ENCODE data around the gene ARSG.
"Not testable (repeated sequence)": the region's sequence is repeated elsewhere in the genome, so short reads cannot be mapped to it uniquely, and the experiment has no call there.

The ARSG gene

GRCh38 chr17:68307443-68307842, 16.1 kb downstream of the ARSG start:
- no peak for DNase-seq

DNA sequence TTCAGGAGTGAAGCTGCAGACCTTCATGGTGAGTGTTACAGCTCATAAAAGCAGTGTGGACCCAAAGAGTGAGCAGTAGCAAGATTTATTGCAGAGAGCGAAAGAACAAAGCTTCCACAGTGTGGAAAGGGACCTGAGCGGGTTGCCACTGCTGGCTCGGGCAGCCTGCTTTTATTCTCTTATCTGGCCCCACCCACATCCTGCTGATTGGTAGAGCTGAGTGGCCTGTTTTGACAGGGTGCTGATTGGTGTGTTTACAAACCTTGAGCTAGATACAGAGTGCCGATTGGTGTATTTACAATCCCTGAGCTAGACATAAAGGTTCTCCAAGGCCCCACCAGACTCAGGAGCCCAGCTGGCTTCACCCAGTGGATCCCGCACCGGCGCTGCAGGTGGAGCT, 17.2 kb downstream of the ARSG start:
- DNase-seq = not testable (repeated sequence)

DNA sequence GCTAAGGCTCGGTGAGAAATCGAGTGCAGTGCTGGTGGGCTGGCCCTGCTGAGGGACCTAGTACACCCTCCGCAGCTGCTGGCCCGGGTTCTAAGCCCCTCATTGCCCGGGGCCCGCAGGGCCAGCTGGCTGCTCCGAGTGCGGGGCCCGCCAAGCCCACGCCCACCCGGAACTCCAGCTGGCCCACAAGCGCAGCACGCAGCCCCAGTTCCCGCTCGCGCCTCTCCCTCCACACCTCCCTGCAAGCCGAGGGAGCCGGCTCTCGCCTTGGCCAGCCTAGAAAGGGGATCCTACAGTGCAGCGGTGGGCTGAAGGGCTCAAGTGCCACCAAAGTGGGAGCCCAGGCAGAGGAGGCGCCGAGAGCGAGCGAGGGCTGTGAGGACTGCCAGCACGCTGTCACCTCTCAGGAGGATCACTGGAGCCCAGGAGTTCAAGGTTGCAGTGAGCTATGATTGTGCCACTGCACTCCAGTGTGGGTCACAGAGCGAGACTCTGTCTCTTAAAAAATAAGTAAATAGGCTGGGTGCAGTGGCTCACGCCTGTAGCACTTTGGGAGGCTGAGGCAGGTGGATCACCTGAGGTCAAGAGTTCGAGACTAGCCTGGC, 17.9 kb downstream of the ARSG start:
- not testable (repeated sequence) for DNase-seq

GRCh38 chr17:68310152-68310551, 18.9 kb downstream of the ARSG start:
- DNase-seq = no peak

- DNase-seq = no peak
These were observed 23.7 kb downstream of the ARSG start for GRCh38 chr17:68314916-68315535.

- no peak for DNase-seq
These were observed 24.6 kb downstream of the ARSG start for GRCh38 chr17:68315930-68316329.

DNA sequence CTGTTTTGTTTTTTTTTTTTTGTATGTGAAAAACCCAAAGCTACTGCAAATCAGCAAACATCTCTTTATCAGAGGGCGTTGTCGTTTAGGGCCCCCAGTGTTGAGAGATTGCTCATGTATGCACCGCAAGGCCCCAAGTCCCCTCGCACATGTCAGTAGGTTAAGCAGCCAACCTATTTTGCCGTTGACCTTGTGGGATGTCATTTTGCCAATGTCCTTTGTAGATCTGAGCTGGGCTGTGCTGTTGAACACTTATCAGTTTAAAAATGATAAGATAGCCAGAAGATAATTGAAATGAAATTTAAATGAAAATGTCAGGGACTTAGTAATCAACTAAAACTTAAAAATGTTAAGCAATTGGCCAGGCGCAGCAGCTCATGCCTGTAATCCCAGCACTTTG, 26.2 kb downstream of the ARSG start:
- no peak for DNase-seq

DNA sequence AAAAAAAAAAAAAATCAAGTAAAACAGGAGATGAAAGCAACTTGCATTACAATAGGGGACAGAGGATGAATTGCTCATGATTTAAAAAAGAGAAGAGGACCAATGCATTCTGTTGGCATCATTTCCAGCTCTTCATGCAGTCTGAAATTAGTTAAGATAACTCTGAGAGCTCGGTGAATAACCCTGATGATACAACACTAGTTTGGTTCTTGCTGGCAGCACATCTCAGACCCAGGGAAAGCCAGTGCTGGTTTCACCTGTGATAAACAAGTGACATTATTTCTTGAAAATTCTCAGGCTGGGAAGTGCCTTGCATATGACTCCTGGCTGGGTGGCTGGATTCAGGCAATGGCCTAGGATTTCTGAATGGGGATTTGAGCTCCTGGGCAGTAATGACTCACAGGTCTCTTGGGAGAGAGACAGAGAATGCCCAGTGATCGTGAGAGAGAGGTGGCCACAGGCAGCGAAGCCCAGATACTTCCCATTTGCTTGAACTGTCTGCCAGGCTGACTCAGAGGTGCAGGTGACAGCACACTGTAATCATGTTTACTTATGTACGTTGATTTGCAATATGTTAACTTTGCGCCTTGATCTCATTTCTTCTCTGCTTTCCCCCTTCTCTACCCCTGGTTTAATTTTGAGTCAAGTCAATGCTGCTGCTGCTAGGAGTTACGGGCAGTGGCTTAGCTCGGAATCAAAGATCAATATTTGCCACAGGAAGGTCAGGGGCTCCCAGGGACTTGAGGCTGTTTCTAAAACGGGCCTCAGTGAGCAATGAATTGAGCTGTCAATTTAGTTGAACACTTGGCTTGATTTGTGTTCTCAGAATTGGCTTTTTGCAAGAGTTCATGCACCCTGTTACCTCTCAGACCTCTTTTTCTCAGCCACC, 27.1 kb downstream of the ARSG start:
- DNase-seq = no peak

- DNase-seq = no peak
These were observed 28.3 kb downstream of the ARSG start for GRCh38 chr17:68319410-68320162.

- DNase-seq = peak; percentile 30
These were observed 29.1 kb downstream of the ARSG start for GRCh38 chr17:68320311-68320865.

GRCh38 chr17:68320943-68321555, 29.8 kb downstream of the ARSG start:
- no peak for DNase-seq

DNA sequence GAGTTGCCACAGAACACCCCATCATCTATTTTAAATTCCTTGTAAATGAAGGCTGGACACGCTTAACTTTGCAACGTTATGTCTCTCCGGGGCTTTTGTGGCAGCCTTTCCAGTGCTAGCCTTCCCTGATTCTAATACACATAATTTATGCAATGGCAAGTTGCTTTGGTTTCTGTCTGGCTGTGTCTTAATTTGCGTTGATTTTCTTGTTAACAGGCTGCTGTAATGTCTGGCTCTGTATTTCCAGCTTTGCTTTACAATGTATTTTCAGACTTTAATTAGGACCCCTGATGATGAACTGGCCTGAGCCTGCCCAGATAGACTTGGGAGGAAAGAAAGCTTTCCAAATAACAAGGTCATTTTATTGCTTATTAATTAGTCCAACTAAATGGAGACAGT, 30.3 kb downstream of the ARSG start:
- DNase-seq = no peak

- DNase-seq = no peak
These were observed 31.3 kb downstream of the ARSG start for GRCh38 chr17:68322630-68323029.

- no peak for DNase-seq
These were observed 32.8 kb downstream of the ARSG start for GRCh38 chr17:68324114-68324513.

GRCh38 chr17:68324654-68325336, 33.5 kb downstream of the ARSG start:
- no peak for DNase-seq

DNA sequence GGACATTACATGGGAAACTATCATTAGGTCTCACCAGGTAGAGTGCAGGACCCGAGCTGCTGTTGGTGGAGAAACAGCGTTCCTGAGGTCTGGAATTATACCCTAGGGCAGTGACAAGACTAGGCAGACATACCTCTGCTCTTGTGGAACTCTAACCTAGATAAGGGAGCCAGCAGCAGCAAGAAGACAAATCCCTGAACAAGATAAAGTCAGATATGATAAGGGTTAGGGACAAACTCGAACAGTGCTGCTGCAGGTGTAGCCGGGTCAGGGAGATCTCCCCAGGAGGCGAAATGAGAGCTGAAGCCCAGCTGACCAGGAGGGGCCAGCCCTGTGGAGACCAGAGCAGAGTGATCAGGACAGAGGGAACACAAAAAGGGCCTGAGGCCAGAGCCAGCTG, 34.7 kb downstream of the ARSG start:
- no peak for DNase-seq

DNA sequence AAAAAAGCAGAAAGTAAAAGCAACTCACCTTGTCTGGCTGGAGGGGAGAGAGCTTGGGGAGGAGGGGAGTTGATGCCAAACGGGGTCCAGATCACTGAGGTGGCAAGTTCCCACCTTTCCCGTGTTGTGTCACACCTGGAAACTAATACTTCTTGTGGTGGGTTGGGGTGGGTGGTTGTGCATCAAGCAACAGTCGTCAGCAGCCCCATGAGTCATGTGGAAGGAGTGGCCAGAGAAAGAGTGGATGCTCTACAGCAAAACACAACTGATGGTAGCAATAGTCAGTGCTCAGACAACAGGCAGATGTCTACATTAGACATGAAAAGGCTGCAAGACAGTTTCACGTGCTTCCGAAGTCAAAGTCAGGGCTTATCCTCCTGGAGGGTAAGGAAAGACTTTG, 35.4 kb downstream of the ARSG start:
- no peak for DNase-seq

DNA sequence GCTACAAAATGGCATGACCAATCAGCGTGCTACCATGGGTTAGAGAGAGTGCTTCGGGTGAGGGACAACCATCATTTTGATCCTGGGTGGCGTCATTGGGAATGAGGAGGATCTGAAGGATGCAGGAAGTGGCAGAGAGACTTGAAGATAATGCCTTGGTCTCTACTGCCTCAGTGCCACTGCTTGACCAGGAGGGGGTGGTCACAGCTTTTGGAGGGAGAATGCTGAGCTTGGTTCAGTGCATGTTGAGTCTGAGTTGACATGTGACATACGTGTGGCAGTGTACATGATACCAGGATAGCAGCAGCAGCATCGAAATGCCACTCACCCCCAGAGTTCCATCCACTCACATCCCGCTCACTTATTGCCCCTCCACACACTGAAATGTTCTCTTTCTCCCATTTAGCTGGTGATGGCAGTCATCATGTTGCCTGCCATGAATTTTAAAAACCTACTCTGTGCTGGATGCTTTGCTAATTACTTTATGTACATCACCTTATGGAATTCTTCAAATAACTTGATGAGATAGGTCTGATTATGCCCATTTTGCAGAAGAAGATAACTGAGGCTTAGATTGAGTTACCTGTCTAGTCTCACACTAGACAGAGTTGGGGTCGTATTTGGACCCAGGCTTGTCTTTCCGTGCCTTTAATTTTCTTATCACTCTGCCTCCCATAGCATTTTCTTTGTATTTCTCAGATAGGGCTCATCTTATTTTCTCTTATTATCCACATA, 36.7 kb downstream of the ARSG start:
- no peak for DNase-seq

DNA sequence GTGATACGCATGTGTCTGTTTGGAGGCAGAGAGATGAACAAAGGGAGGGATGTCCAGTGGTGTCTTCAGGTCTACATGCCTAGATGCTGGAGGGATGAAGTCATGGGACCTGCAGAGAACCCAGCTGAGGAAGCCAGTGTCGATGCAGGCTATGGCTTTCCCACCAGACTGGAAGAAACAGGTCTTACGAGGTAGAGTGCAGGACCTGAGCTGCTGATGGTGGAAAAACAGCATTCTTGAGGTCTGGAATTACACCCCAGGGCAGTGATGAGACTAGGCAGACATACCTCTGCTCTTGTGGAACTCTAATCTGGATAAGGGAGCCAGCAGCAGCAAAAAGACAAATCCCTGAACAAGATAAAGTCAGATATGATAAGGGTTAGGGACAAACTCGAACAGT, 37.4 kb downstream of the ARSG start:
- no peak for DNase-seq

DNA sequence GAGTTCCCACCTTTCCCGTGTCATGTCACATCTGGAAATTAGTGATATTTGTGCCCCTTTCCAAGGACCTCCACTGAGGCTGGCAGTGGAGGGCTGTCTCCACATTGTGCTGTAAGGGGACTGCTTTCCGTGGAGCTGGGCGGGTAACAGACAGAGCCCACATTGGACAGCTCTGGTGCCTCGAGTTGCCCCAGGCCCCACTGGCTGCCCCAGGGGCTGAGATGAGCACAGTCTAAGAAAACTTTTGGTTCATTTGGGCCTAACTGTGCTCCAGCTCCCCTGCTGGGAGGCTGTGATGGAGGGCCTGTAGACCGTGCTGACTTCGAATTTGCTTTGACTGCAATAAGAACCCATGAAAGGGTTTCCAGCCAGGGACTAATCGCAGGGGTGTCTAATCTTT, 38.0 kb downstream of the ARSG start:
- DNase-seq = no peak

DNA sequence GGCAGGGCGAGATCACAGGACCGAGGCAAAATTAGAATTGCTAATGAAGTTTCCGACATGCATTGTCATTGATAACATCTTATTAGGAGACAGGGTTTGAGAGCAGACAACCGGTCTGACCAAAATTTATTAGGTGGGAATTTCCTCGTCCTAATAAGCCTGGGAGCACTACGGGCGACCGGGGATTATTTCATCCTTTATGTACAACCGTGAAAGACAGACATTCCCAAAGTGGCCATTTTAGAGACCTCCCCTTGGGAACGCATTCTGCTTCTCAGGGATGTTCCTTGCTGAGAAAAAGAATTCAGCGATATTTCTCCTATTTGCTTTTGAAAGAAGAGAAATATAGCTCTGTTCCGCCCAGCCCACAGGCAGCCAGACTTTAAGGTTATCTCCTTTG, 40.6 kb downstream of the ARSG start:
- DNase-seq = not testable (repeated sequence)
